HG02884 (cell line): ENCODE measurements around the gene LPAR3.

Experiments used
- ATAC-seq: cut with Tn5 transposase; IDR thresholded peaks from one replicate; pipeline ENCODE4 v1.9.1; 2021; ENCODE audit warnings: mild to moderate bottlenecking, moderate library complexity; ENCODE audit not compliant: unreplicated experiment

The LPAR3 gene

GRCh38 chr1:84859866-84860265, 33.1 kb downstream of the LPAR3 start:
- no peak for ATAC-seq

GRCh38 chr1:84857906-84858305, 35.1 kb downstream of the LPAR3 start:
- ATAC-seq: no peak

- ATAC-seq: no peak
Measured at GRCh38 chr1:84856726-84857270, 36.2 kb downstream of the LPAR3 start.

GRCh38 chr1:84855691-84856630, 37.0 kb downstream of the LPAR3 start:
- ATAC-seq: no peak

- no peak for ATAC-seq
Measured at GRCh38 chr1:84855168-84855567, 37.8 kb downstream of the LPAR3 start.

- peak; percentile 96 for ATAC-seq
Measured at GRCh38 chr1:84853741-84854721, 39.0 kb downstream of the LPAR3 start.

- no peak for ATAC-seq
Measured at GRCh38 chr1:84851839-84852238, 41.2 kb downstream of the LPAR3 start.

GRCh38 chr1:84849357-84849975, 43.5 kb downstream of the LPAR3 start:
- ATAC-seq: no peak

- ATAC-seq: peak; percentile 73
Measured at GRCh38 chr1:84847253-84848250, 45.5 kb downstream of the LPAR3 start.

- ATAC-seq: no peak
Measured at GRCh38 chr1:84846387-84846786, 46.6 kb downstream of the LPAR3 start.

GRCh38 chr1:84845357-84845756, 47.6 kb downstream of the LPAR3 start:
- ATAC-seq: no peak

GRCh38 chr1:84844094-84844493, 48.9 kb downstream of the LPAR3 start:
- no peak for ATAC-seq

GRCh38 chr1:84842748-84843231, 50.2 kb downstream of the LPAR3 start:
- ATAC-seq: no peak

- no peak for ATAC-seq
Measured at GRCh38 chr1:84841971-84842370, 51.0 kb downstream of the LPAR3 start.

GRCh38 chr1:84840346-84840745, 52.7 kb downstream of the LPAR3 start:
- ATAC-seq: no peak

GRCh38 chr1:84839544-84839943, 53.5 kb downstream of the LPAR3 start:
- ATAC-seq: no peak

GRCh38 chr1:84836145-84836544, 56.9 kb downstream of the LPAR3 start:
- no peak for ATAC-seq

GRCh38 chr1:84835169-84835568, 57.8 kb downstream of the LPAR3 start:
- ATAC-seq: no peak

GRCh38 chr1:84834419-84835064, 58.5 kb downstream of the LPAR3 start:
- ATAC-seq: no peak
